ENCODE data around the gene RAB7A. TPM values are rescaled to one million over a fixed set of nuclear protein-coding genes. Genes with fewer than 3 reads are reported as not detected.

The RAB7A gene
- total and polyA plus RNA-seq, 2 of the 4 experiments (the other 2 are of a cell fraction), result 57.0 to 240 TPM

DNA sequence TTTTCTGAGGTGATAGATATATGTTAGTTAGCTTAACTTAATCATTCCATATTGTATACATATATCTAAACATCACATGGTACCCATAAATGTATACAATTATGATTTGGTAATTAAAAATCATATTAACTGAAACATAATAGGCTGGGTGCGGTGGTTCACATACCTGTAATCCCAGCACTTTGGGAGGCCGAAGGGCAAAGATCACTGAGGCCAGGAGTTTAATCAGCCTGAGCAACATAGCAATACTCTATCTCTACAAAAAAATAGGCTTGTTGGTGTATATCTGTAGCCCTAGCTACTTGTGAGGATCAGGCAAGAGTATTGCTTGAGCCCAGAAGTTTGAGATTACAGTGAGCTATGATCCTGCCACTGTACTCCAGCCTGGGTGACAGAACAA lies 20.9 kb downstream of the RAB7A start:
- Histone ChIP-seq H3K23ac (ENCODE audit: low read depth, low read length) (no peak overlapping the region), H2BK20ac (ENCODE audit: low read depth, low read length) (no peak overlapping the region), H3K4me1 (ENCODE audit: control insufficient read depth, insufficient read depth, low read length) (peaks cover 5% of the 10 kb centered on the region), H3K4me3 (ENCODE audit: insufficient read depth, low read depth, low read length) (no peak overlapping the region), H2AK5ac (ENCODE audit: low read depth, low read length) (no peak overlapping the region), H3K14ac (replicated peaks; ENCODE audit: low read depth, low read length) (no peak overlapping the region), H4K5ac (ENCODE audit: low read depth, low read length) (no peak overlapping the region), H3K27ac (ENCODE audit: insufficient read depth, low read length) (no peak overlapping the region), H3K9me1 (ENCODE audit: insufficient read depth, low read length) (peaks cover 22% of the 10 kb centered on the region; the same call in 1 of the 2 replicates), H3K4me2 (ENCODE audit: low read depth, low read length) (no peak overlapping the region), H4K8ac (ENCODE audit: low read depth in 2 of 2, low read length in 2 of 2) (no peak overlapping the region), H2BK15ac (ENCODE audit: low read depth, low read length) (no peak overlapping the region), H3K18ac (ENCODE audit: low read depth, low read length) (no peak overlapping the region), H2AFZ (replicated peaks; ENCODE audit: low read length, poor library complexity) (no peak overlapping the region), H3K79me1 (ENCODE audit: low read depth in 1 of 2, low read length in 2 of 2) (peaks cover 9 to 73% of the 10 kb centered on the region in 2 experiments), H4K91ac (ENCODE audit: insufficient read depth, low read depth, low read length) (no peak overlapping the region), H4K20me1 (ENCODE audit: insufficient read depth, low read length) (peaks cover 94% of the 10 kb centered on the region), H2BK5ac (ENCODE audit: low read depth, low read length, poor library complexity, severe bottlenecking) (no peak overlapping the region), H2BK120ac (ENCODE audit: low read depth, low read length) (no peak overlapping the region), H3K4ac (ENCODE audit: low read depth, low read length) (no peak overlapping the region), H3K56ac (ENCODE audit: extremely low read depth, insufficient read depth, low read length) (no peak overlapping the region), H3K9ac (ENCODE audit: low read depth, low read length) (no peak overlapping the region), H2AK9ac (replicated peaks; ENCODE audit: low read depth, low read length, poor library complexity) (no peak overlapping the region), H3K27me3 (ENCODE audit: control insufficient read depth, insufficient read depth, low read length) (no peaks in the 10 kb centered on the region), H3K36me3 (ENCODE audit: control insufficient read depth, insufficient read depth, low read length) (peaks cover 18% of the 10 kb centered on the region), H3K9me3 (ENCODE audit: control insufficient read depth, insufficient read depth, low read length) (peaks cover 3% of the 10 kb centered on the region)
- dilution Hi-C loops (cut with HindIII; ENCODE audit: low sequenced_read_pairs, unreplicated experiment) (no loop called here), intact Hi-C loops (cut with micrococcal nuclease) (no loop called here), in situ Hi-C loops (cut with MboI; ENCODE audit: low sequenced_read_pairs) (no loop called here)
- ChIA-PET POLR2A (ENCODE audit: unreplicated experiment) (interaction anchor here (0.9 kb wide), 1 partner anchor 66 kb away, joined by 3 read pairs; no protein-coding TSS in a partner anchor), CTCF (interaction anchor here (1.2 kb wide), 1 partner anchor 18 kb away, joined by 3 read pairs; no protein-coding TSS in a partner anchor)
- BruUV-seq (replicated peaks), result no TSS peak
- ATAC-seq (ENCODE audit: low read depth), result no peak
- TF ChIP-seq RFX5 (IDR thresholded peaks at IDR 0.05; ENCODE audit: low read depth, low read length) (no peak), POLR2A (IDR thresholded peaks at IDR 0.05; ENCODE audit: low read depth, low read length) (no peak)
- DNase-seq, result no peak
- WGBS, 2 experiments (ENCODE audit: extremely low coverage in 2 of 2, insufficient read length in 1 of 2), result no CpG with 5 or more reads among the region's 2 CpGs
